ENCODE measurements around the gene CLEC11A. TPM values are rescaled to one million over a fixed set of nuclear protein-coding genes. Genes with fewer than 3 reads are reported as not detected.

Gene CLEC11A
- total RNA-seq, 1 experiment from 2014 or later, result 59.1 TPM

DNA sequence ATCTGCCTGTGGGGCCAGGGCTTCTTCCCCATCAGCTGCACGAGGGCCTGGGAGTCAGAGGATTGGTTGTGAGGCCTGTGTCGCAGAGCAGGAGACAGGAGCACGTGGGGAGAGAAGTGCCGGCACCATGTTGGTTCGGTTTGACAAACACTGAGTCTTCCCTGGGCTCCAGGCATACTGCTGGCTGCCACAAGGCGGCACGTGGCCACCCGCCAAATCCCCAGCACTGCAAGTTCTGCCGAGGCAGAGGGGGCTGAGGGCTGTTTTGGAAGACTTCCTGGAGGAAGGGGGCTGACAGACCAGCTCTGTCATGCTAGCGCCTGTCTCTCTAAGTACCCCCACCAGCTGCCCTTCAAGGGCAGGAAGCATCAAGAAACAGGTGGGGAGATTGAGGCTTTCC is 13.1 kb upstream of the CLEC11A start:
- H3K4me1 ChIP-seq (ENCODE audit: insufficient read depth, low read length, poor library complexity, severe bottlenecking), result peaks cover 8% of the 10 kb centered on the region
- intact Hi-C loops (cut with micrococcal nuclease; ENCODE audit: unreplicated experiment), result no loop called here
- TF ChIP-seq, protein P1, sequence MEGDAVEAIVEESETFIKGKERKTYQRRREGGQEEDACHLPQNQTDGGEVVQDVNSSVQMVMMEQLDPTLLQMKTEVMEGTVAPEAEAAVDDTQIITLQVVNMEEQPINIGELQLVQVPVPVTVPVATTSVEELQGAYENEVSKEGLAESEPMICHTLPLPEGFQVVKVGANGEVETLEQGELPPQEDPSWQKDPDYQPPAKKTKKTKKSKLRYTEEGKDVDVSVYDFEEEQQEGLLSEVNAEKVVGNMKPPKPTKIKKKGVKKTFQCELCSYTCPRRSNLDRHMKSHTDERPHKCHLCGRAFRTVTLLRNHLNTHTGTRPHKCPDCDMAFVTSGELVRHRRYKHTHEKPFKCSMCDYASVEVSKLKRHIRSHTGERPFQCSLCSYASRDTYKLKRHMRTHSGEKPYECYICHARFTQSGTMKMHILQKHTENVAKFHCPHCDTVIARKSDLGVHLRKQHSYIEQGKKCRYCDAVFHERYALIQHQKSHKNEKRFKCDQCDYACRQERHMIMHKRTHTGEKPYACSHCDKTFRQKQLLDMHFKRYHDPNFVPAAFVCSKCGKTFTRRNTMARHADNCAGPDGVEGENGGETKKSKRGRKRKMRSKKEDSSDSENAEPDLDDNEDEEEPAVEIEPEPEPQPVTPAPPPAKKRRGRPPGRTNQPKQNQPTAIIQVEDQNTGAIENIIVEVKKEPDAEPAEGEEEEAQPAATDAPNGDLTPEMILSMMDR (conservative IDR thresholded peaks at IDR 0.05; ENCODE audit: low read depth, low read length), result peak; percentile 38
- no peak for TF ChIP-seq EZH2 (IDR thresholded peaks at IDR 0.05; ENCODE audit: borderline replicate concordance, low read depth, low read length, poor library complexity, severe bottlenecking)
- H3K4me3 ChIP-seq (ENCODE audit: low read depth, low read length, poor library complexity, severe bottlenecking), result no peak overlapping the region
- BruUV-seq (replicated peaks), result no TSS peak
- H3K36me3 ChIP-seq (ENCODE audit: insufficient read depth, low read length, poor library complexity, severe bottlenecking), result peaks cover 47% of the 10 kb centered on the region
- peak; percentile 52 for DNase-seq (ENCODE audit: low spot score)
- H3K9me3 ChIP-seq (ENCODE audit: low read depth, low read length, poor library complexity, severe bottlenecking), result no peaks in the 10 kb centered on the region
- CTCF ChIA-PET, result no interaction called here
- POLR2A ChIA-PET (ENCODE audit: low non-redundant PET), result no interaction called here
- no peaks in the 10 kb centered on the region for H3K27me3 ChIP-seq (replicated peaks; ENCODE audit: insufficient read depth, low read depth, low read length, poor library complexity)
- H3K27ac ChIP-seq (ENCODE audit: low read depth, low read length, poor library complexity, severe bottlenecking), result no peak overlapping the region

GRCh38 chr19:50710612-50711011 is 12.6 kb upstream of the CLEC11A start:
- intact Hi-C loops (cut with micrococcal nuclease; ENCODE audit: unreplicated experiment), result no loop called here
- no peak overlapping the region for H3K4me3 ChIP-seq (ENCODE audit: low read depth, low read length, poor library complexity, severe bottlenecking)
- CTCF ChIA-PET, result no interaction called here
- no peak for DNase-seq (ENCODE audit: low spot score)
- peaks cover 49% of the 10 kb centered on the region for H3K36me3 ChIP-seq (ENCODE audit: insufficient read depth, low read length, poor library complexity, severe bottlenecking)
- TF ChIP-seq, protein P1 (conservative IDR thresholded peaks at IDR 0.05; ENCODE audit: low read depth, low read length), result no peak
- TF ChIP-seq EZH2 (IDR thresholded peaks at IDR 0.05; ENCODE audit: borderline replicate concordance, low read depth, low read length, poor library complexity, severe bottlenecking), result no peak
- H3K4me1 ChIP-seq (ENCODE audit: insufficient read depth, low read length, poor library complexity, severe bottlenecking), result peaks cover 4% of the 10 kb centered on the region
- no TSS peak for BruUV-seq (replicated peaks)
- no peaks in the 10 kb centered on the region for H3K27me3 ChIP-seq (replicated peaks; ENCODE audit: insufficient read depth, low read depth, low read length, poor library complexity)
- H3K9me3 ChIP-seq (ENCODE audit: low read depth, low read length, poor library complexity, severe bottlenecking), result no peaks in the 10 kb centered on the region
- POLR2A ChIA-PET (ENCODE audit: low non-redundant PET), result no interaction called here
- no peak overlapping the region for H3K27ac ChIP-seq (ENCODE audit: low read depth, low read length, poor library complexity, severe bottlenecking)

DNA sequence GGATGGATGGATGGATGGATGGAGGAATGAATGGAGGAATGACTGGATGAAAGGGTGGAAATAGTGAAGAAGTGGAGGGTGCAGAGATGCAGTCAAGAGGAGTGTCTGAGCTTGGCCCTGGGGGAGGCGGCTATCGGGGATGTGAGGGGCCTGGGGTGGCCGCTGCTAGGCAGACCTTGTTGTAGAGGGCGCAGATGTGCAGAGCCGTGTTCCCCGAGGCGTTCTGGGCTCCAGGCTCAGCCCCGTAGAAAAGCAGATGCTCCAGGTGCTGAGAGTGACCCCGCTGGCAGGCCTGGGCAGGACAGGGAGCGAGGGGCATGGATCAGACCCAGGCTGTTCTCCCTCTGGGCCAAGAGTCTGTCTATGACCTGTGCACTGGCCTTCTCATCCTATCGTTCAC is 12.0 kb upstream of the CLEC11A start:
- Histone ChIP-seq H3K36me3 (ENCODE audit: insufficient read depth, low read length, poor library complexity, severe bottlenecking) (peaks cover 55% of the 10 kb centered on the region), H3K27ac (ENCODE audit: low read depth, low read length, poor library complexity, severe bottlenecking) (no peak overlapping the region), H3K4me3 (ENCODE audit: low read depth, low read length, poor library complexity, severe bottlenecking) (no peak overlapping the region), H3K4me1 (ENCODE audit: insufficient read depth, low read length, poor library complexity, severe bottlenecking) (no peaks in the 10 kb centered on the region), H3K9me3 (ENCODE audit: low read depth, low read length, poor library complexity, severe bottlenecking) (no peaks in the 10 kb centered on the region), H3K27me3 (replicated peaks; ENCODE audit: insufficient read depth, low read depth, low read length, poor library complexity) (no peaks in the 10 kb centered on the region)
- TF ChIP-seq EZH2 (IDR thresholded peaks at IDR 0.05; ENCODE audit: borderline replicate concordance, low read depth, low read length, poor library complexity, severe bottlenecking), result no peak
- TF ChIP-seq, protein P1 (conservative IDR thresholded peaks at IDR 0.05; ENCODE audit: low read depth, low read length), result no peak
- no peak for DNase-seq (ENCODE audit: low spot score)
- BruUV-seq (replicated peaks), result no TSS peak
- POLR2A ChIA-PET (ENCODE audit: low non-redundant PET), result no interaction called here
- intact Hi-C loops (cut with micrococcal nuclease; ENCODE audit: unreplicated experiment), result no loop called here
- CTCF ChIA-PET, result no interaction called here
